Measurements from ENCODE around the gene AGTRAP. TPM values are rescaled to one million over a fixed set of nuclear protein-coding genes. Genes with fewer than 3 reads are reported as not detected.

Gene AGTRAP
- total RNA-seq, 2 experiments from 2014 or later, result 8.9 to 9.4 TPM

DNA sequence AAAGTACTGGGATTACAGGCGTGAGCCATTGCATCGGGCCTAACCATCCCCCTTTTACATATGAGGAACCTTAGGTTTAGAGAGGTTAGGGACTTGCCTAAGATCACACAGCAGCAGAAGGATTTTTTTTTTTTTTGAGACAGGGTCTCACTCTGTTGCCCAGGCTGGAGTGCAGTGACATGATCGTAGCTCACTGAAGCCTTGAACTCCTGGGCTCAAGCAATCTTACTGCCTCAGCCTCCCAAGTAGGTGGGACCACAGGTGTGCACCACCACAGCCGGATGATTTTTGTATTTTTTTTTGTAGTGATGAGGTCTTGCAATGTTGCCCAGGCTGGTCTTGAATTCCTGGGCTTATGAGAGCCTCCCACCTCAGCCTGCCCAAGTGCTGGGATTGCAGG lies 23.9 kb downstream of the AGTRAP start:
- POLR2A ChIA-PET, result no interaction called here
- DNase-seq (no peak), ATAC-seq (no peak)
- intact Hi-C loops (cut with micrococcal nuclease), result no loop called here
- Mint-ChIP-seq H3K9me3 (no peaks in the 10 kb centered on the region), H3K27me3 (peaks cover 12% of the 10 kb centered on the region), H3K4me1 (ENCODE audit: low read depth) (peaks cover 4% of the 10 kb centered on the region), H3K27ac (no peak overlapping the region), H3K36me3 (ENCODE audit: low read depth) (no peaks in the 10 kb centered on the region), H3K4me3 (no peak overlapping the region)
- CTCF ChIA-PET, result no interaction called here
- TF ChIP-seq, protein P1, sequence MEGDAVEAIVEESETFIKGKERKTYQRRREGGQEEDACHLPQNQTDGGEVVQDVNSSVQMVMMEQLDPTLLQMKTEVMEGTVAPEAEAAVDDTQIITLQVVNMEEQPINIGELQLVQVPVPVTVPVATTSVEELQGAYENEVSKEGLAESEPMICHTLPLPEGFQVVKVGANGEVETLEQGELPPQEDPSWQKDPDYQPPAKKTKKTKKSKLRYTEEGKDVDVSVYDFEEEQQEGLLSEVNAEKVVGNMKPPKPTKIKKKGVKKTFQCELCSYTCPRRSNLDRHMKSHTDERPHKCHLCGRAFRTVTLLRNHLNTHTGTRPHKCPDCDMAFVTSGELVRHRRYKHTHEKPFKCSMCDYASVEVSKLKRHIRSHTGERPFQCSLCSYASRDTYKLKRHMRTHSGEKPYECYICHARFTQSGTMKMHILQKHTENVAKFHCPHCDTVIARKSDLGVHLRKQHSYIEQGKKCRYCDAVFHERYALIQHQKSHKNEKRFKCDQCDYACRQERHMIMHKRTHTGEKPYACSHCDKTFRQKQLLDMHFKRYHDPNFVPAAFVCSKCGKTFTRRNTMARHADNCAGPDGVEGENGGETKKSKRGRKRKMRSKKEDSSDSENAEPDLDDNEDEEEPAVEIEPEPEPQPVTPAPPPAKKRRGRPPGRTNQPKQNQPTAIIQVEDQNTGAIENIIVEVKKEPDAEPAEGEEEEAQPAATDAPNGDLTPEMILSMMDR (IDR thresholded peaks at IDR 0.05), result no peak

DNA sequence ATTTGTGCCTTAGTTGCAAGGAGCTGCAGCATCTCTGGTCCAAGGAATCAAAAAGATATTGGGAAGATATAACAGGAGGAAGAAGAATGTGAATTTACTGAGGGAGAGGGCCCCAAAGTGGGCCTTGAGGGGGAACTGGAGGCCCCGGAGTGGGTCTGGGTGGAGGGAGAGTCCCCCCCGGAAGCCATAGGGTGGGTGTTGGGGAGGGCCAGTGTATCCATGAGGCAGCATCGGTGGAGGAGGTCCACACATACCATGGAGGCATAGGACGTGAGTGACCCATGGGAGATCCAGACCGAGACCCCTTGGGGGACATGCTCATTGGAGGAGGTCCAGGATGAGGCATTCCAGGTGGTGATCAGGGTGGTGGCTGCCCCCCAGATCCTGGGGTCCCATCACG lies 25.3 kb downstream of the AGTRAP start:
- ChIA-PET POLR2A (interaction anchor here (0.7 kb wide), 1 partner anchor 147 kb away, joined by 3 read pairs; no protein-coding TSS in a partner anchor), CTCF (no interaction called here)
- H3K9me3 Mint-ChIP-seq, result no peaks in the 10 kb centered on the region
- peaks cover 12% of the 10 kb centered on the region for H3K27me3 Mint-ChIP-seq
- H3K27ac Mint-ChIP-seq, result no peak overlapping the region
- H3K4me3 Mint-ChIP-seq, result no peak overlapping the region
- peaks cover 4% of the 10 kb centered on the region for H3K4me1 Mint-ChIP-seq (ENCODE audit: low read depth)
- no peaks in the 10 kb centered on the region for H3K36me3 Mint-ChIP-seq (ENCODE audit: low read depth)
- intact Hi-C loops (cut with micrococcal nuclease), result no loop called here
- TF ChIP-seq, protein P1 (IDR thresholded peaks at IDR 0.05), result no peak
- no peak for DNase-seq
- no peak for ATAC-seq

DNA sequence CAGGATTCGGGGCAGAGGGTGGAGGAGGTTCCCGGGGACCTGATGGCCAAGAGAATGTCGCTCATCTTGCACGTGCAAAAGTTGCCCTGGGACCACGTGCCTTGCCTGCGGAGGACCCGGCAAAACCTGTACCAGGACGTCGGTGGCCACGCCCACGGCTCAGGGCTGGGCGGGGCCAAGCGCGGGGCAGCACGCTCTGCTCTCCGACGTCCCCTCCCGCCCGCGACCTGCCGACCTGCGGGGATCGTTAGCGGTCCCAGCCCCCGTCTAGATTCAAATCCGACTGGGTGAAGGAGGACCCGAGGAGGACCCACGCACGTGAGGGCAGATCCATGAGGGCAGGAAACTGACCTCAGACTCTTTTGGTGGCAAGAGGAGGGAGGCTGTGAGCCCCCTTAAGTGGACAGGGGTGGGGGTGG lies 26.1 kb downstream of the AGTRAP start, which contains the start of gene C1orf167:
TSS of gene C1orf167 (plus strand) at position 206 of the 419 bp plus-strand sequence. CDS start 2,208 bp downstream, outside the sequence.
- H3K27ac Mint-ChIP-seq, result no peak within 1 kb of the TSS
- peaks cover 12% of the 10 kb centered on the region for H3K27me3 Mint-ChIP-seq
- ATAC-seq, result peak; percentile 78
- H3K36me3 Mint-ChIP-seq (ENCODE audit: low read depth), result no peaks in the 10 kb centered on the region
- intact Hi-C loops (cut with micrococcal nuclease), result no loop called here
- TF ChIP-seq, protein P1 (IDR thresholded peaks at IDR 0.05), result no peak
- CTCF ChIA-PET, result interaction anchor here (0.8 kb wide), 1 partner anchor 724 kb away, joined by 3 read pairs; no protein-coding TSS in a partner anchor
- peaks cover 4% of the 10 kb centered on the region for H3K4me1 Mint-ChIP-seq (ENCODE audit: low read depth)
- POLR2A ChIA-PET, result no interaction called here
- DNase-seq, result peak; percentile 44
- H3K4me3 Mint-ChIP-seq, result no peak within 1 kb of the TSS
- no peaks in the 10 kb centered on the region for H3K9me3 Mint-ChIP-seq

DNA sequence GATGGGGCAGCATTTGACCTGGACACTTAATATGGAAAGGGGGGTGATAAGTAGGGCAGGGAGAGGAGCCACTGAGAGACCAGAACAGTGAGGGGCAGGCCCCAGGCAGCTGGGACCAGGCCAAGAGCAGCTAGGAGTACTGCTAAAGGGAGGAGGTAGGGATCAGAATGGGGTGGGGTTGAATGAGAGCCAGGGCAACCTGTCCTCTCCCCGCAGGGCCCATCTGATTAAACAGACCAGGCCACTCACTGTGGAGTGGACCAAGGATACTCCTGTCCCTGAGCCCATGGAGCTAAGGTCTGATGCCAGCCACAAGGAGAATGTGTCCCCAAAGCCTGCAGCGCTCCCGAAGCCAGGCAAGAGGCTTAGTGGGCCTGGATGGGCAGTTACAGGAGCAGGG lies 28.2 kb downstream of the AGTRAP start:
- no peaks in the 10 kb centered on the region for H3K9me3 Mint-ChIP-seq
- H3K27me3 Mint-ChIP-seq, result peaks cover 12% of the 10 kb centered on the region
- peaks cover 4% of the 10 kb centered on the region for H3K4me1 Mint-ChIP-seq (ENCODE audit: low read depth)
- ATAC-seq (no peak), DNase-seq (no peak)
- TF ChIP-seq, protein P1 (IDR thresholded peaks at IDR 0.05), result no peak
- CTCF ChIA-PET, result no interaction called here
- no peak overlapping the region for H3K27ac Mint-ChIP-seq
- no peaks in the 10 kb centered on the region for H3K36me3 Mint-ChIP-seq (ENCODE audit: low read depth)
- no peak overlapping the region for H3K4me3 Mint-ChIP-seq
- POLR2A ChIA-PET, result interaction anchor here (1.0 kb wide), 2 partner anchors 41 to 146 kb away, joined by 3 to 4 read pairs; no protein-coding TSS in a partner anchor
- intact Hi-C loops (cut with micrococcal nuclease), result no loop called here

DNA sequence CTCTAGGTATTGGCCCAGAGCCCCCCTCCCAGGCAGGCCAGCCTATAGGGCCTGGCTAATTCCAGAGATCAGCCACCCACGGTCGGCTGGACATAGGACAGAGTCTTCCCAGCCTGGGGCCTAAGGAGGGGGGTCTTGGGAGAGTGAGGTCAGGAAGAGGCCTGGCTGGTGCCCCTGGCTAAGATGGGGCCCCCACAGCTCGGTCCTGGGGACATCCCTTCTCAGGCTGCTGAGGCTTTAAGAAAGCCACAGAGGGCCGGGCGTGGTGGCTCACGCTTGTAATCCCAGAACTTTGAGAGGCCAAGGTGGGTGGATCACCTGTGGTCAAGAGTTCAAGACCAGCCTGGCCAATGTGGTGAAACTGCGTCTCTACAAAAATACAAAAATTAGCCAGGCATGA lies 28.6 kb downstream of the AGTRAP start:
- Mint-ChIP-seq H3K4me3 (no peak overlapping the region), H3K27me3 (peaks cover 12% of the 10 kb centered on the region), H3K9me3 (no peaks in the 10 kb centered on the region), H3K27ac (no peak overlapping the region), H3K36me3 (ENCODE audit: low read depth) (no peaks in the 10 kb centered on the region), H3K4me1 (ENCODE audit: low read depth) (peaks cover 4% of the 10 kb centered on the region)
- no peak for DNase-seq
- ChIA-PET CTCF (interaction anchor here (1.2 to 1.5 kb wide), 2 partner anchors 15 to 21 kb away, joined by 3 to 4 read pairs; no protein-coding TSS in a partner anchor), POLR2A (interaction anchor here (1.0 to 1.7 kb wide), 2 partner anchors 145 kb away, joined by 4 read pairs; no protein-coding TSS in a partner anchor)
- TF ChIP-seq, protein P1 (IDR thresholded peaks at IDR 0.05), result no peak
- ATAC-seq, result no peak
- intact Hi-C loops (cut with micrococcal nuclease), result no loop called here

All from activated CD8-positive, alpha-beta T cell treated with anti-CD3 and anti-CD28 coated beads for 36 hours (primary cell).